Endothelial cell of umbilical vein (primary cell): Measurements from ENCODE around the gene GMPPA. TPM values are rescaled to one million over a fixed set of nuclear protein-coding genes. Genes with fewer than 3 reads are reported as not detected.

Source experiments
- BruUV-seq: library from RNA; stranded (reverse); fragments of 400-500 nt; replicated peaks from 2 replicates; lab custom pipeline; 2021; lab: Mats Ljungman, UMichigan
- CTCF ChIA-PET: fragments of 300-600, 350-600 bp; sonication (Branson Sonifier 250); formaldehyde crosslinking; loops from one replicate; lab custom pipeline; 2021; ENCODE audit warnings: antibody characterized with exemption, inconsistent platforms; lab: Charles Lee
- POLR2A ChIA-PET: fragments of 300-600, 350-600 bp; sonication (Branson Sonifier 250); formaldehyde crosslinking; loops from one replicate; lab custom pipeline; 2021; ENCODE audit warnings: antibody characterized with exemption, inconsistent platforms; lab: Charles Lee
- DNase-seq: peaks from one replicate; pipeline ENCODE4 v3.0.0-alpha.2; 2011; ENCODE audit warnings: low read depth, low spot score
- FAIRE-seq: peaks from 2 replicates; lab custom pipeline; 2011; peaks lifted over from hg19 to GRCh38; lab: Jason Lieb, UNC
- H2AFZ ChIP-seq: 2 replicates; pipeline ENCODE4 v1.6.0; 2012; ENCODE audit warnings: low read depth, low read length, control low read depth, inconsistent platforms
- H3K27ac ChIP-seq: 2 replicates; pipeline ENCODE4 v1.5.1; 2011; ENCODE audit warnings: low read depth, mild to moderate bottlenecking, control low read depth, low read length, moderate library complexity; ENCODE audit not compliant: insufficient read depth
- H3K27me3 ChIP-seq, 2 experiments: 2 replicates each; pipeline versions ENCODE4 v1.6.0 to v1.6.1; 2011; ENCODE audit warnings: low read length in 2 of 2, mixed read lengths in 1 of 2; ENCODE audit not compliant: control insufficient read depth in 2 of 2, insufficient read depth in 2 of 2
- H3K36me3 ChIP-seq, 2 experiments: 2 replicates in 1 of 2; 3 replicates in 1 of 2; pipeline ENCODE4 v1.5.1; 2011; ENCODE audit warnings: low read length in 2 of 2, mild to moderate bottlenecking in 1 of 2, moderate library complexity in 1 of 2; ENCODE audit not compliant: control insufficient read depth in 2 of 2, insufficient read depth in 2 of 2; ENCODE audit errors: extremely low read depth in 1 of 2
- H3K4me1 ChIP-seq: 3 replicates; pipeline ENCODE4 v1.5.1; 2011; ENCODE audit warnings: mild to moderate bottlenecking, low read length; ENCODE audit not compliant: control insufficient read depth, insufficient read depth; ENCODE audit errors: extremely low read depth
- H3K4me2 ChIP-seq: 2 replicates; pipeline ENCODE4 v1.6.1; 2011; ENCODE audit warnings: low read length, control low read depth, mixed read lengths; ENCODE audit not compliant: insufficient read depth
- H3K4me3 ChIP-seq, 3 experiments: fragments of 200-600 bp in 1 of 3; sonication (generic), shearing (Covaris generic) in 1 of 3; replicated peaks in 1 of 3; 2 replicates each; pipeline ENCODE4 v1.5.1; 2011 to 2016; ENCODE audit warnings: control low read depth in 3 of 3, low read length in 3 of 3, mild to moderate bottlenecking in 2 of 3, inconsistent platforms in 1 of 3, low read depth in 1 of 3, moderate library complexity in 1 of 3; ENCODE audit not compliant: insufficient read depth in 1 of 3
- H3K79me2 ChIP-seq: 2 replicates; pipeline ENCODE4 v1.6.0; 2012; ENCODE audit warnings: low read length, inconsistent platforms; ENCODE audit not compliant: control insufficient read depth, insufficient read depth
- H3K9ac ChIP-seq: replicated peaks from 2 replicates; pipeline ENCODE3; 2011; ENCODE audit warnings: low read length, control low read depth; ENCODE audit not compliant: insufficient read depth; ENCODE audit errors: extremely low read depth
- H3K9me1 ChIP-seq: replicated peaks from 3 replicates; pipeline ENCODE4 v1.6.0; 2011; ENCODE audit warnings: mild to moderate bottlenecking, low read length; ENCODE audit not compliant: control insufficient read depth, insufficient read depth; ENCODE audit errors: extremely low read depth
- H3K9me3 ChIP-seq: replicated peaks from 2 replicates; pipeline ENCODE4 v1.5.1; 2012; ENCODE audit warnings: low read length, inconsistent platforms; ENCODE audit not compliant: control insufficient read depth, insufficient read depth
- H4K20me1 ChIP-seq: replicated peaks from 2 replicates; pipeline ENCODE3; 2011; ENCODE audit warnings: mild to moderate bottlenecking, low read length; ENCODE audit not compliant: control insufficient read depth, insufficient read depth; ENCODE audit errors: extremely low read depth
- CTCF ChIP-seq, 2 donors: IDR thresholded peaks; 1 replicate in 1 of 2; 2 replicates in 1 of 2; pipeline ENCODE4 v1.5.1; 2011; ENCODE audit warnings: low read length in 2 of 2, mild to moderate bottlenecking in 2 of 2, moderate library complexity in 2 of 2, control low read depth in 1 of 2, inconsistent platforms in 1 of 2, low read depth in 1 of 2; ENCODE audit not compliant: insufficient read depth in 1 of 2; ENCODE audit errors: extremely low read depth in 1 of 2
- EZH2 ChIP-seq: IDR thresholded peaks from 2 replicates; pipeline ENCODE4 v1.6.1; 2012; ENCODE audit warnings: borderline replicate concordance, low read depth, mild to moderate bottlenecking, moderate library complexity, low read length, inconsistent platforms; ENCODE audit not compliant: severe bottlenecking
- FOS ChIP-seq: IDR thresholded peaks from 2 replicates; pipeline ENCODE4 v1.6.1; 2011; ENCODE audit warnings: mild to moderate bottlenecking, low read length, moderate library complexity, borderline replicate concordance; ENCODE audit not compliant: insufficient read depth
- GATA2 ChIP-seq: IDR thresholded peaks from 2 replicates; pipeline ENCODE4 v1.7.0; 2011; ENCODE audit warnings: low read depth, mild to moderate bottlenecking, moderate library complexity, mixed read lengths, low read length; ENCODE audit not compliant: insufficient read length, insufficient read depth
- JUN ChIP-seq: IDR thresholded peaks from 2 replicates; pipeline ENCODE4 v1.6.1; 2011; ENCODE audit warnings: borderline replicate concordance, low read depth; ENCODE audit not compliant: insufficient read length, insufficient read depth
- MAX ChIP-seq: IDR thresholded peaks from 2 replicates; pipeline ENCODE4 v1.6.1; 2011; ENCODE audit not compliant: insufficient read depth, insufficient read length
- POLR2A ChIP-seq: IDR thresholded peaks from 2 replicates; pipeline ENCODE4 v1.6.1; 2012; ENCODE audit warnings: low read depth, mild to moderate bottlenecking, control low read depth, low read length
- POLR2AphosphoS5 ChIP-seq: IDR thresholded peaks from 2 replicates; pipeline ENCODE4 v1.6.1; 2012; ENCODE audit warnings: low read depth, mild to moderate bottlenecking, control low read depth, low read length, moderate library complexity; ENCODE audit not compliant: insufficient read depth
- dilution Hi-C: fragments of 300-500 bp; cut with MboI; formaldehyde crosslinking; loops from one replicate; pipeline ENCODE4 v1.15.0; 2019; ENCODE audit warnings: low sequenced_read_pairs; ENCODE audit not compliant: extremely low pct_ligation_motif_present
- intact Hi-C: fragments of 100-400 bp; cut with micrococcal nuclease; formaldehyde crosslinking; loops from one replicate; pipeline ENCODE4 v1.10.0; 2022
- polyA plus RNA-seq, 4 experiments: library from polyadenylated mRNA; depleted of rRNA in 3 of 4; stranded (reverse) in 3 of 4; unstranded in 1 of 4; fragments of >200 nt; gene quantifications; 2 replicates each; pipeline versions ENCODE4 v1.2.1 to v1.2.3, GENCODE V29; 2011 to 2012; ENCODE audit warnings: missing spikeins in 1 of 4
- total RNA-seq: library from RNA; stranded (reverse); gene quantifications from 2 replicates; pipeline ENCODE4 v1.2.3, GENCODE V29; 2021

The GMPPA gene
- total and polyA plus RNA-seq, 2 donors (not counting 3 experiments of a cell fraction or from before 2014, with no cell fraction given), result 39.1 to 104 TPM

GRCh38 chr2:219522111-219523030 lies 23.7 kb downstream of the GMPPA start:
- no peak for DNase-seq
- intact Hi-C loops (no loop called here), dilution Hi-C loops (no loop called here)
- Histone ChIP-seq H2AFZ (no peak overlapping the region), H3K9me1 (no peaks in the 10 kb centered on the region), H3K4me2 (no peak overlapping the region), H3K4me1 (no peaks in the 10 kb centered on the region), H3K4me3 (no peak overlapping the region), H4K20me1 (no peaks in the 10 kb centered on the region), H3K27me3 (peaks cover 57 to 64% of the 10 kb centered on the region in 2 experiments), H3K9ac (no peak overlapping the region), H3K79me2 (no peaks in the 10 kb centered on the region), H3K36me3 (no peaks in the 10 kb centered on the region), H3K9me3 (no peaks in the 10 kb centered on the region), H3K27ac (no peak overlapping the region)
- ChIA-PET CTCF (interaction anchor here (0.6 to 12.6 kb wide), 15 partner anchors 8 to 1248 kb away, joined by 3 to 731 read pairs (median 4); partner anchors contain the start of genes ASIC4 and GMPPA), POLR2A (no interaction called here)
- TF ChIP-seq EZH2 (peak; percentile 86), FOS (no peak), JUN (no peak), POLR2A (no peak), CTCF (IDR thresholded peaks at IDR 0.05; ENCODE audit: extremely low read depth in 1 of 2, insufficient read depth in 1 of 2, low read depth in 1 of 2, low read length in 2 of 2) (no peak), POLR2AphosphoS5 (no peak), MAX (no peak), GATA2 (no peak)
- no TSS peak for BruUV-seq
- no peak for FAIRE-seq
